Aorta (tissue), 5 donors: ENCODE results near the gene FGR. TPM values are rescaled to one million over a fixed set of nuclear protein-coding genes. Genes with fewer than 3 reads are reported as not detected.

ENCODE experiments used
- ATAC-seq: fragments of 200-7000 bp; cut with Tn5 transposase; one replicate; pipeline ENCODE4 v1.9.1; 2022; ENCODE audit warnings: moderate library complexity; ENCODE audit not compliant: low FRiP score
- DNase-seq, 2 donors: peaks; one replicate each; pipeline ENCODE4 v3.0.0-alpha.2; 2020
- H3K27ac ChIP-seq, 2 donors: one replicate each; pipeline ENCODE4 v1.5.1; 2013; ENCODE audit warnings: low read length in 2 of 2, mild to moderate bottlenecking in 2 of 2, moderate library complexity in 2 of 2, control low read depth in 1 of 2, inconsistent platforms in 1 of 2, low read depth in 1 of 2
- H3K27me3 ChIP-seq, 2 donors: one replicate each; pipeline ENCODE4 v1.6.1; 2013; ENCODE audit warnings: control low read depth in 1 of 2, low read length in 1 of 2, mild to moderate bottlenecking in 1 of 2, moderate library complexity in 1 of 2; ENCODE audit not compliant: insufficient read depth in 2 of 2, control insufficient read depth in 1 of 2
- H3K36me3 ChIP-seq, 2 donors: one replicate each; pipeline ENCODE4 v1.6.1; 2013; ENCODE audit warnings: control low read depth in 1 of 2, low read length in 1 of 2, mild to moderate bottlenecking in 1 of 2; ENCODE audit not compliant: insufficient read depth in 2 of 2, control insufficient read depth in 1 of 2
- H3K4me1 ChIP-seq, 2 donors: one replicate each; pipeline ENCODE4 v1.6.1; 2013; ENCODE audit warnings: low read length in 2 of 2, control low read depth in 1 of 2, mild to moderate bottlenecking in 1 of 2, moderate library complexity in 1 of 2; ENCODE audit not compliant: insufficient read depth in 2 of 2, control insufficient read depth in 1 of 2
- H3K4me3 ChIP-seq, 2 donors: one replicate each; pipeline ENCODE4 v1.5.1; 2013; ENCODE audit warnings: low read length in 2 of 2, control low read depth in 1 of 2, mild to moderate bottlenecking in 1 of 2
- H3K9me3 ChIP-seq: one replicate; pipeline ENCODE4 v1.6.1; 2013; ENCODE audit warnings: mild to moderate bottlenecking, low read length; ENCODE audit not compliant: control insufficient read depth
- WGBS, 2 donors: extraction: QIAGEN DNeasy Blood & Tissue Kit; methylation state at CpG; one replicate each; pipeline ENCODE4 v1.1.7; 2013; 5-methylcytosine and 5-hydroxymethylcytosine counted together
- intact Hi-C, 2 donors: fragments of 100-400 bp; cut with DNase I; formaldehyde crosslinking; loops; one replicate each; pipeline versions ENCODE4 v1.14.2 to v1.15.0; 2022
- polyA plus RNA-seq, 2 donors: library from polyadenylated mRNA; stranded (reverse); fragments of 200-250 nt; gene quantifications; one replicate each; pipeline ENCODE4 v1.2.3, GENCODE V29; 2013
- total RNA-seq, 2 donors: library from RNA; stranded (reverse); fragmentation: NEBNext Ultra II Directional; extraction: Animal tissue kit (Norgen Biotek cat#: 25700); gene quantifications; one replicate each; pipeline ENCODE4 v1.2.1, GENCODE V29; 2021
- donor health status: healthy with polysubstance abuse.
- donor health status: Bipolar disorder and iron deficiency.
- donor health status: DM: no; HTN: no; CAD: no.
- donor health status: DM: no; HTN: no; CAD: no.
- donor health status: DM: yes; HTN: yes; CAD: no.

The FGR gene
- total and polyA plus RNA-seq, 4 donors: 2.8 to 21.7 (median 12.1) TPM

DNA sequence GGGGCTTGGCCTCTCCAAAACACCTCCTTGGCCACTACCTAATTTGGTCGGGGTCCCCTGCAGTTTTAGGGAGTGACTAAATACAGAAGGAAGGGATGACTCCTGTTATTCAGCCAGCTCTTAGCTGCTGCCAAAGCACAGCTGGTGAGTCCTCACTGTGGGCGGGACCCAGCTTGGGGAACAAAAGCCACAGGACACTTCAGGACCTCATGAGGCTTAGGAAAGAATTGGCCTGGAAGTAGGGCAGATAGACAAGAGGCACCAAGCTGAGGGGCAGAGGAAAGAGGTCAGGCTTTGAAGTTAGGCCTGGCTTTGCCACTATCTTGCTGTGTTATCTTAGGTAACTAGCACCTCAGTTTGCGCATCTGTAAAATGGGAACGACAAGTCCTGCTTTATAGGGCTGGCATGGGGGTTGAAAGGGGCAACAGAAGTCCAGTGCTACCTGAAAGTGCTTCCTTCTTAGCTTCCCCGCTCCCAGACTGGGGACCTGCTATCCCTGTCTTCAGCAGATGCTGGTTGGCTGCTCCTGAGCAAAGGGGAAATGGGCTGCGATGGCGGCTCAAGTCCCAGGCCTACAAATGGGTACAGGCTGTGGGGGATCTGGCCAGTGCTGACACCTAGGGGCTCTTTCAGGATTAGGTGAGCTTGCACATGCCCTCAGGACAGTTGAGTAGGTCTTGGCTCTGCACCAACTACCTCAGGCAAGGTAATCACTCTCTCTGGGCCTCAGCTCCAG, 21.3 kb upstream of the FGR start:
- H3K36me3 ChIP-seq: no peaks in the 10 kb centered on the region
- no peaks in the 10 kb centered on the region for H3K9me3 ChIP-seq
- no peaks in the 10 kb centered on the region for H3K4me1 ChIP-seq
- ATAC-seq: no peak
- no peak overlapping the region for H3K4me3 ChIP-seq
- H3K27ac ChIP-seq: no peak overlapping the region
- DNase-seq: peak; percentile 85 to 87
- 85 to 88% methylated on average over 7 of the region's 7 CpGs for WGBS, 2 donors
- intact Hi-C loops: no loop called here
- no peaks in the 10 kb centered on the region for H3K27me3 ChIP-seq

GRCh38 chr1:27655151-27655937, 20.4 kb upstream of the FGR start:
- 81% methylated on average over 11 of the region's 11 CpGs for WGBS, 2 donors

DNA sequence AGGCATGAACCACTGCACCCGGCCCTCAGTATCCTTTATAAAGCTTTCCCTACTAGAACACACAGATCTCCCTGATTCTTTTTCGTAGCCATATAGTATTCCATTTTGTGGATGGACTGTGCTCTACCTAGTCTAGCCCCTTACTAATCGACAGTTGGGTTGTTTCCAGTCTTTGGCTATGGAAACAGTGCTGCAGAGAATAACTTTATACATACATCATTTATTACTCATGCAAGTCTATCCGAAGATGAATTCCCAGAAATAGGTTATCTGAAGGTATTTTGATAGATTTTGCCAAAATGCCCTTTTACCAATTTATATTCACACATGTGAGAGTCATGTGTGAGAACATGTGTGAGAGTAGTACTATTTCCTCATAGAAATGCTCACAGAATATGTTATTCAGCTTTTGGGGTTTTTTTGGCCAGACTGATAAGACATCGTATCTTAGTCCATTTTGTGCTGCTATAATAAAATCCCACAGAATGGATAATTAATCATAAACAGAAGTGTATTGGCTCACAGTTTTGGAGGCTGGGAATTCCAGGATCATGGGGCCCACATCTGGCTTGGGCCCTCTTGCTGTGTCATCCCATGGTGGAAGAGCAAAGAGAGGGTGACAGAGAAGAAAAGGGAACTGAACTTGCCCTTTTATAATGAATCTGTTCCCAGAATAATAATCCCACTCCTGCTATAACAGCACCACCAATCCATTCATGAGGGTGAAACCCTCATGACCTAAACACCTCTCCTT, 17.3 kb upstream of the FGR start:
- Histone ChIP-seq H3K4me3 (no peak overlapping the region), H3K36me3 (no peaks in the 10 kb centered on the region), H3K27me3 (no peaks in the 10 kb centered on the region), H3K27ac (no peak overlapping the region), H3K4me1 (no peaks in the 10 kb centered on the region), H3K9me3 (no peaks in the 10 kb centered on the region)
- intact Hi-C loops: no loop called here
- 90 to 91% methylated on average over 5 of the region's 5 CpGs for WGBS, 2 donors
- ATAC-seq (no peak), DNase-seq (no peak)

More at GRCh38 chr1:27655151-27655937, 20.4 kb upstream of the FGR start:
- Histone ChIP-seq H3K4me3 (no peak overlapping the region), H3K27ac (no peak overlapping the region), H3K9me3 (no peaks in the 10 kb centered on the region), H3K27me3 (no peaks in the 10 kb centered on the region), H3K4me1 (no peaks in the 10 kb centered on the region), H3K36me3 (no peaks in the 10 kb centered on the region)
- ATAC-seq (no peak), DNase-seq (peak in 1 of 2 donors; percentile 41)
- intact Hi-C loops: no loop called here

- Histone ChIP-seq H3K27ac (no peak overlapping the region), H3K27me3 (no peaks in the 10 kb centered on the region), H3K4me1 (no peaks in the 10 kb centered on the region), H3K9me3 (no peaks in the 10 kb centered on the region), H3K36me3 (no peaks in the 10 kb centered on the region), H3K4me3 (no peak overlapping the region)
- 62 to 63% methylated on average over 7 of the region's 7 CpGs for WGBS, 2 donors
- DNase-seq: no peak
- intact Hi-C loops: no loop called here
- peak; percentile 34 for ATAC-seq
These were observed 15.7 kb upstream of the FGR start for GRCh38 chr1:27650539-27651175.

- no peaks in the 10 kb centered on the region for H3K27me3 ChIP-seq
- no peaks in the 10 kb centered on the region for H3K36me3 ChIP-seq
- no peaks in the 10 kb centered on the region for H3K9me3 ChIP-seq
- H3K4me3 ChIP-seq: no peak overlapping the region
- intact Hi-C loops: no loop called here
- DNase-seq (no peak), ATAC-seq (no peak)
- WGBS, 2 donors: 80 to 84% methylated on average over 1 of the region's 1 CpG
- no peaks in the 10 kb centered on the region for H3K4me1 ChIP-seq
- no peak overlapping the region for H3K27ac ChIP-seq
These were observed 15.2 kb upstream of the FGR start for GRCh38 chr1:27650171-27650538.

DNA sequence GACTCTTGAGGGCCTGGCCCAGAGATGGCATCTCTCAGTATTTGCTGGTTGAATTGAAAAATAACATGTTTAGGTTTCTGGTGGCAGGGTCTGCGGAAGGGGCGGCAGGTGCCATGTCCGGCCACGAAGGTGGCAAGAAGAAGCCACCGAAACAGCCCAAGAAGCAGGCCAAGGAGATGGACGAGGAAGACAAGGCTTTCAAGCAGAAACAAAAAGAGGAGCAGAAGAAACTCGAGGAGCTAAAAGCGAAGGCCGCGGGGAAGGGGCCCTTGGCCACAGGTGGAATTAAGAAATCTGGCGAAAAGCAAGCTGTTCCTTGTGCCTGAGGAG, 14.3 kb upstream of the FGR start:
- Histone ChIP-seq H3K4me1 (no peaks in the 10 kb centered on the region), H3K36me3 (no peaks in the 10 kb centered on the region), H3K27ac (no peak overlapping the region), H3K9me3 (no peaks in the 10 kb centered on the region), H3K4me3 (no peak overlapping the region), H3K27me3 (no peaks in the 10 kb centered on the region)
- intact Hi-C loops: loop anchor here in 1 of 2 donors (5.0 kb wide), 1 partner anchor 42 kb away; no protein-coding TSS in a partner anchor
- 94 to 96% methylated on average over 11 of the region's 11 CpGs for WGBS, 2 donors
- DNase-seq (no peak), ATAC-seq (no peak)

DNA sequence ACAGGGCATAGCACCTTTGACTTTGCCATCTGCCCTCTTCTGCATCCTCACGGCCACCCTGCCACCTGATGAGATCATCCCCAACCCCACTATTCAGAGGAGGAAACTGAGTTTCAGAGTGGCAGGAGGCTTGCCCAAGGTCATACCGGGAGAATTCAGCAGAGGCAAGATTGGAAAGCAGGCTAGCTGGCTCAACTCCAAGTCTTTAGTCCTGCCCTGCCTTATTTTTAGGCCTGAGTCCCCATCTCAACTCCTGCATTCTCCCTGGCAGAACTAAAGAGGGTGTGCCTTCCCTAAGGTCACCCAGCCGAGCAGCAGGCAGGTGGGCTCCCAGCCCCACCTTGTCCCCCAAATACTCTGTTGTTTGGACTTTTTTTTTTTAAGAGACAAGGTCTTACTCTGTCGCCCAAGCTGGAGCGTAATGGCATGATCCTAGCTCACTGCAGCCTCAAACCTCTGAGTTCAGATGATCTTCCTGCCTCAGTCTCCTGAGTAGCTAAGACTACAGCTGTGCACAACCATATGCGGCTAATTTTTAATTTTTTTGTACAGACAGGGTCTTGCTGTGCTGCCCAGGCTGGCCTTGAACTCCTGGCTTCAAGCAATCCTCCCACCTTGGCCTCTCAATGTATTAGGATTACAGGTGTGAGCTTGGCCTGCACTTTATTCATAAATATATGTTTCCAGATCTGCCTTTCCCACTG, 13.8 kb upstream of the FGR start:
- no peak for DNase-seq
- H3K9me3 ChIP-seq: no peaks in the 10 kb centered on the region
- H3K36me3 ChIP-seq: no peaks in the 10 kb centered on the region
- 45 to 50% methylated on average over 6 of the region's 6 CpGs for WGBS, 2 donors
- no peak overlapping the region for H3K27ac ChIP-seq
- intact Hi-C loops: loop anchor here in 1 of 2 donors (5.0 kb wide), 1 partner anchor 41 kb away; no protein-coding TSS in a partner anchor
- no peak overlapping the region for H3K4me3 ChIP-seq
- ATAC-seq: no peak
- no peaks in the 10 kb centered on the region for H3K27me3 ChIP-seq
- H3K4me1 ChIP-seq: no peaks in the 10 kb centered on the region

DNA sequence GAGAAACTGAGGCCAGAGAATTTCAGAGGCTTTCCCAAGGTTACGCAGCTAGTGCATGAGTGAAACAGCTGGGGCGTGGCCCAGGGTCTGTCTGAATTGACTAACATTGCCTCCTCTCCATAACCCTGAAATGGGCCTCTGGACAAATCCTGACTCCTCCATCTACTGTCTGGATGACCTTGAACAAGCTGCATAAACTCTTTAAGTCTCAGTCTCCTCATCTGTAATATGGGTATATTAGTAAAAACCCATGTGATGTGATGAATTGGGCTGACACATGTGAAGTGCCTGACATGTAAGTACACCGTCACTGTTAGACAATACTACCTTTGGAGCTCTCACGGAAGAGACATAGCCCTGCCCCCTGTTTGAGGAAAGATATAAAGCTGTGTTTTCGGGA, 12.3 kb upstream of the FGR start:
- H3K9me3 ChIP-seq: no peaks in the 10 kb centered on the region
- H3K27me3 ChIP-seq: no peaks in the 10 kb centered on the region
- no peaks in the 10 kb centered on the region for H3K4me1 ChIP-seq
- WGBS, 2 donors: 96 to 97% methylated on average over 5 of the region's 5 CpGs
- no peaks in the 10 kb centered on the region for H3K36me3 ChIP-seq
- intact Hi-C loops: loop anchor here in 1 of 2 donors (5.0 kb wide), 1 partner anchor 40 kb away; no protein-coding TSS in a partner anchor
- DNase-seq: no peak
- no peak for ATAC-seq
- H3K27ac ChIP-seq: no peak overlapping the region
- no peak overlapping the region for H3K4me3 ChIP-seq
